CD1c-positive myeloid dendritic cell (primary cell): Measurements from ENCODE around the gene ASZ1.

ENCODE experiments used
- DNase-seq: peaks from one replicate; pipeline ENCODE4 v3.0.0-alpha.2; 2016; ENCODE audit errors: extremely low spot score

ASZ1 gene

GRCh38 chr7:117402109-117402508 is 25.2 kb downstream of the ASZ1 start:
- DNase-seq, result no peak

DNA sequence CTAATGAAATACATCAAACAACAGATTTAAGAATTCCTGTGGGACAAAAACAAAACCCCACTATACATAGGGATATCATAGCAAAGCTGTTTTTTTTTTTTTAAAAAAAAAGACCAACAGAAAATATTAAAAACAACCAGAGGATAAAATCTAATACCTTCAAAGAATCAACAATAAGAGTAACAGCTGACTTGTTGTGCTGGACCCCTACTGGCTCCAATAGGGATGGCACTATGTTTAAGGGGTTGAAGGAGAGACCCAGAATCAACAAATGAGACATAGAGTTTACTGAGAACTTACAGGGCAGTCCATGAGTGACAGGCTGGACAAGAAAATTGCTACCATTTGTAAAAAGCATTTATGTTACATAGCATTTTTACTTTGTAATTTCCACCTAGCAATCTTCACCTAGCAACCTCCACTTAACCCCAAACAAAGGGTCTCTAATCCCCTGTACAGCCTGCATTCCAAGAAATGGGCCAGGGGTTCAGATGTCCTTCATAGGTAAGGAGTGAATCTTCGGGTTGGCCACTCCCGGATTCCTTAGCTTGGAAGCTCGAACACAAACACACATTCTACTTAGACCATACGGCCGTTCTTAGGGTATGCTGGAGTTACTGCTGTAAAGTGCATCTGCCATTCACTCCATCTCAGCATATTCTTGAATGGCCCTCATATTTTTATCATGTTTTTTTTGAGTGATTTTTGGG is 25.8 kb downstream of the ASZ1 start:
- DNase-seq, result no peak

DNA sequence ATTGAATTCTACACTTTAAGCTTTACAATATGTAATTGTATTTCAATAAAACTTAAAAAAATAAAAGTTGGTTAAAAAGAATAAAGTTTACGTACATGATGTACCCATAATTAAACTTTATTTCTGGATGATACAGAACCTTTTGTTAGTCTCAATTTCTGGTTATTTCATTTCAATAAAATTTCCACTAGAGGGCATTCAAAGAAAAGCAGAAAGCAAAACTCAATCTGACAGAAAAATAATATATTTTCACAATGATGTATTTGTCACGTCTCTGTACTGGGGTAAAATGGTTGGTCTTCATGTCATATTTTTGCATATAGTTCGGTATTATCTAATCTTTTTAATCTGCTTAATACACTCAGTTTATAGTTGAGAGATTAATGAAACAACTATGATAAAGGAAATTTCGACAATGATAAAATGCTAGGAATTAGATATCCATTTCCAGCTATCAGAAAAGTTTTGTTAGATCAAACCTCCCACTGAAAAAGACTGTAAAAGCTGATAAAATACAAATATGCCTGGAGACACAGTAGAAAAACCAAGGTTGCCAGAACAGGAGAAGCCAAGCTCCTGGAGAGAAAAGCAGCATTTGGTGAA is 27.4 kb downstream of the ASZ1 start:
- DNase-seq, result no peak

DNA sequence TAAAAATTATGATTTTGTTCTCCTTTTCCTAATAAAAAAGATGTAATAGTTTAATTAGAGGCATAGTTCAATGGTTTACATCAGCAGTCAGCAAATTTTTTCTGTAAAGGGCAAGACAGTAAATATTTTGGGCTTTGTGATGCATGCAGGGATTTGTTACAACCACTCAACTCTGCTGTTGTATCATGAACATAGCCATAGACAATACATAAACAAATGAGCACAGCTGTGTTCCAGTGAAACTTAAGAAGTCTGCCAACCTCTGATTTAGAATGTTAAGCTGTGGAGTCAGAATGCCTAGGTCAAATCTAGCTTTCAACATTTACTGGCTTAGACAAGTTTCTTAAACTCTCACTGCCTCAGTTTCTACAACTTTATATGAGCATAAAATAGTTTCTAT is 31.6 kb downstream of the ASZ1 start:
- DNase-seq, result no peak

DNA sequence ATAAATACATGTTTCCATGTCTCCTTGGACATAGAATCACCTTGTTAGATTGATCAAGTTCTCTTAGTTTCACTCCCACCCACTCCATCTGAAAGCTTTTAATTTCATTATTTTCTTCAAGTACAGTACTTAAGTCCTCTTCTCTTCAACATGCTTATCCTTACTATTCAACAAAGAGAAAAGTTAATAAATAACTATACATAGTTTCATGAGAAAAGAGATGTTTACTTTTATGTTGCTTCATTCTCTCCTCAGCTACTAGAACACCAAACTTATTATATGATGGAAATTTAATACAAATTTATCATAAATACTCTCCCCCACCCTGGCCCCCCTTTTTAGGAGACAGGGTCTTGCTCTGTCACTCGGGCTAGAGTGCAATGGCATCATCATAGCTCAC is 33.5 kb downstream of the ASZ1 start:
- DNase-seq, result no peak

DNA sequence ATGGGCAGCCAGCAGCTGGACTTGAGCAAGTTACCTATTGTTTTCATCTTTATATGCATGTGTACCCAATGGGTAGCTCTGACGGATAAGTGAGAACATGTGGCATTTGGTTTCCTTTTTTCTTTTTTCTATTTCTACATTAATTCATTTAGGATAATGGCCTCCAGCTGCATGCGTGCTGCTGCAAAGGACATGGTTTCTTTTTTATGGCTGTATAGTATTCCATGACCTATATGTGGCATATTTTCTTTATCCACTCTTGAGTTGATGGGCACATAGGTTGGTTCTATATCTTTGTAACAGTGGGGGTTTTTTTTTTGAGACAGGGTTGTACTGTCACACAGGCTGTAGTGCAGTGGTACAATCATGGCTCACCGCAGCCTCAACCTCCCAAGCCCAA is 37.4 kb downstream of the ASZ1 start:
- DNase-seq, result no peak

GRCh38 chr7:117386110-117386706 is 41.1 kb downstream of the ASZ1 start:
- DNase-seq, result no peak

GRCh38 chr7:117385363-117386109 is 41.8 kb downstream of the ASZ1 start:
- no peak for DNase-seq

DNA sequence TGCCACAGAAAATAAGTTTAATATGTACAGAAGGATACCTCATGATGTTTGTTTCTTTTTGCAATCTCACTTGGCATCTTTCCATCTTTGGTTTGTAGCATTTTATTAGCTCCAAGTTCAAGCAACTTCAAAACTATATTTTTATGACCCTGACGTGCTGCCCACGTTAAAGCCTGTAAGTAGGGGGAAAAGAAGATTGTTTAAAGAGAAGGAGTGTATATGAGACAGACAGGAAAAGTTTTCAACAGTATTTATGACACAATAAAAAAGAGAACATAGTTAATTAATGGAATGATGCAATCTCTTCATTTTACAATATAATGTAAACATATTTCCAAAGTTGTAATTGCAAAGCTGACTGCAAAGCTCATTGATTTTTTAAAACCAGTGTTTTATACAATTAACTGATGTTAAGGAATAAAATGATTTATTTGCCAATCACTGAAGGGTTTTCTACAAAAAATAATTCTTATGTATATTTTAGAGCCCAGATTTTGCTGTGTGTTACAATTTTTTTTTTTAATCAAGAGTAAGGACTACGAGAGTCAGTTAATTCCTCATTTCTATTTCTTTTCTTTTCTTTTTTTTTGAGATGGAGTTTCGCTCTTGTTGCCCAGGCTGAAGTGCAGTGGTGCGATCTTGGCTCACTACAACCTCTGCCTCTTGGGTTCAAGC is 42.5 kb downstream of the ASZ1 start:
- DNase-seq, result no peak

- no peak for DNase-seq
Observed at GRCh38 chr7:117383483-117384189, 43.7 kb downstream of the ASZ1 start.

DNA sequence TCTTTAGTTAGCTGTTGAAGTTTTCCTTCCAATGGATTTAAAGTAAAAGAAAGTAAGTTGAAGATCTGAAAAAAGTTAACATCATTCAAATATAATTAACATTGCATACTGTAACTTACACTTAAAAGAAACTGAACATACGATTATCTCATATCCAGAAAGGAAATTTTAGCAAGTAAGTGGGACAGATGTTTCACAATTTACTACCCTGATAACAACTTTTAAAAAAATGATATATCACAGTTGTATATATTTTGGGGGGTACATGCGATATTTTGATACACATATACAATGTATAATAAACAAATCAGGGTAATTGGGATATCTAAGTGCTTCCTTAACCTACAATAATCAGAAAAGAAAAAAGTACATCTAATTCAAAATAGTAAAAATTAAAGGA is 44.2 kb downstream of the ASZ1 start:
- no peak for DNase-seq

GRCh38 chr7:117381362-117381761 is 45.9 kb downstream of the ASZ1 start:
- DNase-seq, result no peak

DNA sequence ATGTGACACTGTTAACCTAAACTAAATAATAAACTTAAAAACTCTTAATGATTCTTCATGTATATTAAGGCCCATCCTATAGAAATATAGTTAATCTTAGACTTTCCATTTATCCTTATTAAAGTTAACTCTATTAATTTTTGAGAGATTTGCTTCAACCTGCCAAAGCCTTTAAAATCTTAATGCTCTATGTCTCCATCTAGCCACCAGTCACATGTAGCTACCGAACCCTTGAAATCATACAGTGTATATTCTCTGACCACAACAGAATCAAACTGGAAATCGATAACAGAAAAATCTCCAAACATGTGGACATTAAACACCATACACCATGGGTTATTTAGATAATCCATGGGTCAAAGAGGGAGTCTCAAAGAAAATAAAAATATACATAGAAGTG is 51.9 kb downstream of the ASZ1 start:
- DNase-seq, result no peak

DNA sequence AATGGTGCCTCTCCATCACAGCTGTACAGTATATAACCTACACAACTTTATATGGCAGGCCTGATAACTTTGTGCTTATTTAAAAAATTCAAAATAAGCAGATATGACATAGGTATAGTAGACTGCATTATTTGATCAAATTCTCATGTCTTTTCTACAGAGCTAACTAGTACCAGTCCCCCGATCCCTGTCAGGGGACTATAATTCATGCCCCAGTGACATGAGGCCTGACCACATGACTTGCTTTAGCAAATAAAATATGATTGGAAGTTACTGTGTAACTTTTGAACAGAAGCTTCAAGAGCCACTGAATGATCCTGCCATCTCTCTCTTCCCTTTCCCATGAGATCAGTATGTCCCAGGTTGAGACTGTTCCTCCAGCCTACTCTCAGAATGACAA is 55.2 kb downstream of the ASZ1 start:
- no peak for DNase-seq

- DNase-seq, result no peak
Observed at GRCh38 chr7:117364339-117365080, 62.8 kb downstream of the ASZ1 start.

- DNase-seq, result no peak
Observed at GRCh38 chr7:117362294-117362888, 64.9 kb downstream of the ASZ1 start.

DNA sequence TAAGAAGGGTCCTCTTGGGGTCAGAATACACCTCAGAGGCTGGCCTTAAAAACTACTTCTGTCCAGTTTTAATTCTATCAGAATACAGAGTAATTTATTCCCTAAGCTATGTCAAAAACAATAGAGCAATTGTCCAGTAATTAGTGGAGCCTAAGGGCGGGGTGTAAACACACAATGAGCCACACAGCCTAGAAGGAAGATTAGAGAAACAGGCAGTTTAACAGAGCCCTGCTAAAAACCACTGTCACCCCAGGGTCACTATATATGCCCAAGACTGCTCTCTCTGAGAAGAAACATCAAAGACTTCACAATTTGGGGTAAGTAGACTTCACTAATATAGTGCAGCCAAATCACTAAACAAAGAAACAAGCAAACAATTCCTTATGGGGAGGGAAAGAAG is 77.3 kb downstream of the ASZ1 start:
- DNase-seq, result no peak

DNA sequence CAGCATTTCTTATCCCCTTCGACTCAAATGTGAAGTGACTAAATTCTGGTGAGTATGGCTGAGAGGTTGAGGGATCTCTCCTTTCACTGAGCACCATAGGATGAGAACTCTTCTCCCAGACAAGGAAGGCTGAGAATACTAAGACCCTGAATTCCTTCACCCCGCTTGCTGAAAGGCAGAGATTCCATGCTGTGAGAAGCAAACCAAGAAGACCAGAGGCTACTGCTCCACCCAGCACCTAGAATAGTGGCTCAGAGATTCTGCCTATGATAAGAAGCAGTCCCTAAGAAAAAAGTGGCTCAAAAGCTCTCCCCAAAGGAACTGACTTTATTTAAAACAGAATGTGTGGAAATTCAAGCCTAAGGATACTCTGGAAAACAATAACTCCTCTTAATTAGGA is 77.7 kb downstream of the ASZ1 start:
- no peak for DNase-seq

DNA sequence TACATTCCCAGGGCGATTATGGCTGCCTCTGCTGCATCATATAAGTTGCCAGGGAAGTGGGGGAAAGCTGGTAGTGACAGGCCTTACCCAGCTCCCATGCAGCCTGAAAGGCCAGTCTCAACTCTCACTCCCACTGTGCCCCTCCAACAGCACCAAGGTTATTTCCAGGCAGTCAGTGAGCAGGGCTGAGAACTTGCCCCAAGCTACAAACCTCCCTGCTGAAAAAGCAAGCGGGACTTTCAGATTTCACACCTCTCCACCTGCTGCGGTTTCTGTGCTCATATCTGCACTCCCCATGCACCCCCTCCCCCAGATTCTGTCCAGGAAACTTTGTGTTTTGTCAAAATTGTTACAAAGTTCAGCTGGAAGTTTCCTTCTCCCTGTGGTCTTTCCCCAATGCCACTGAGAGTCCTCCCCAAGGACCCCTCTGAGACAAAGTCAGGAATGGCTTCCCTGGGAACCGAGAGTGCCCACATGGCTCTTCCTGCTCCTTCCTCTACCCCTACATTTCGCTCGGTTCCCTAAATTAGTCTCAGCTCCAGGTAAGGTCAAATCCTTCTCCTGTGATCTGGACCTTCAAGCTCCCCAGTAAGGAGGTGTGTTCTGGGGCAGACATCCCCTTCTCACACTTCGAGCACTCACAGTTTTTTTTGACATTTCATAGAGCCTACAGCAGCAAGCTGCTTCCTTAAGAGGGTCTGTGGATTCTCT is 79.2 kb downstream of the ASZ1 start:
- no peak for DNase-seq

- no peak for DNase-seq
Observed at GRCh38 chr7:117347480-117347879, 79.8 kb downstream of the ASZ1 start.
